H1 (cell line): ENCODE results near the gene GMEB1. TPM values are rescaled to one million over a fixed set of nuclear protein-coding genes. Genes with fewer than 3 reads are reported as not detected.

ENCODE experiments used
- CTCF ChIA-PET: fragments of 300-600 bp; sonication (Branson Sonifier 250); formaldehyde crosslinking; loops from one replicate; lab custom pipeline; 2021; ENCODE audit not compliant: partially characterized antibody; lab: Charles Lee
- POLR2A ChIA-PET: fragments of 300-600 bp; sonication (Branson Sonifier 250); formaldehyde crosslinking; loops from one replicate; lab custom pipeline; 2021; ENCODE audit warnings: inconsistent platforms; ENCODE audit not compliant: partially characterized antibody; lab: Charles Lee
- DNase-seq, 2 experiments: peaks; one replicate each; pipeline versions ENCODE4 v3.0.0 to v3.0.0-alpha.2; 2010 to 2022; ENCODE audit warnings: low spot score in 2 of 2, low read depth in 1 of 2, mixed read lengths in 1 of 2
- FAIRE-seq: peaks from 2 replicates; lab custom pipeline; 2011; peaks lifted over from hg19 to GRCh38; lab: Jason Lieb, UNC
- H2AFZ ChIP-seq: 2 replicates; pipeline ENCODE4 v1.8.1; 2012; ENCODE audit warnings: low read length, inconsistent platforms
- H2AK5ac ChIP-seq: 2 replicates; pipeline ENCODE4 v1.6.1; 2013; ENCODE audit warnings: low read depth, low read length
- H2BK120ac ChIP-seq: replicated peaks from 2 replicates; pipeline ENCODE3; 2013; ENCODE audit warnings: low read depth, low read length, inconsistent platforms
- H2BK12ac ChIP-seq: 2 replicates; pipeline ENCODE4 v1.6.1; 2013; ENCODE audit warnings: low read depth, low read length
- H2BK15ac ChIP-seq: 2 replicates; pipeline ENCODE4 v1.6.1; 2013; ENCODE audit warnings: low read length
- H2BK20ac ChIP-seq: 2 replicates; pipeline ENCODE4 v1.6.1; 2013; ENCODE audit warnings: low read length
- H2BK5ac ChIP-seq: 2 replicates; pipeline ENCODE4 v1.6.1; 2013; ENCODE audit warnings: low read depth, low read length
- H3K14ac ChIP-seq: 2 replicates; pipeline ENCODE4 v1.6.1; 2013; ENCODE audit warnings: inconsistent platforms; ENCODE audit not compliant: insufficient read length
- H3K18ac ChIP-seq: 2 replicates; pipeline ENCODE4 v1.6.1; 2013; ENCODE audit warnings: low read length; ENCODE audit errors: extremely low read depth
- H3K23ac ChIP-seq: 2 replicates; pipeline ENCODE4 v1.6.1; 2013; ENCODE audit warnings: inconsistent platforms; ENCODE audit not compliant: insufficient read length
- H3K23me2 ChIP-seq: 2 replicates; pipeline ENCODE4 v1.6.1; 2013; ENCODE audit warnings: low read depth, low read length
- H3K27ac ChIP-seq: 2 replicates; pipeline ENCODE4 v1.6.1; 2011; ENCODE audit warnings: low read depth, low read length, inconsistent platforms
- H3K27me3 ChIP-seq, 4 experiments: replicated peaks in 1 of 4; 1 replicate in 1 of 4; 2 replicates in 3 of 4; pipeline versions ENCODE4 v1.6.1 to v1.8.1; 2011 to 2013; ENCODE audit warnings: low read length in 3 of 4, mild to moderate bottlenecking in 3 of 4, inconsistent platforms in 2 of 4, mixed read lengths in 2 of 4, moderate library complexity in 1 of 4; ENCODE audit not compliant: control insufficient read depth in 3 of 4, insufficient read depth in 3 of 4; ENCODE audit errors: extremely low read depth in 1 of 4
- H3K36me3 ChIP-seq, 4 experiments: 2 replicates each; pipeline versions ENCODE4 v1.6.1 to v1.8.1; 2011 to 2013; ENCODE audit warnings: mild to moderate bottlenecking in 4 of 4, low read length in 3 of 4, moderate library complexity in 2 of 4, control low read depth in 1 of 4, inconsistent platforms in 1 of 4; ENCODE audit not compliant: insufficient read depth in 4 of 4, control insufficient read depth in 2 of 4
- H3K4ac ChIP-seq: replicated peaks from 2 replicates; pipeline ENCODE3; 2013; ENCODE audit warnings: low read length, low read depth, mixed read lengths, inconsistent platforms; ENCODE audit not compliant: insufficient read length
- H3K4me1 ChIP-seq, 4 experiments: replicated peaks in 1 of 4; 1 replicate in 1 of 4; 2 replicates in 3 of 4; pipeline versions ENCODE4 v1.6.1 to v1.8.1; 2011 to 2013; ENCODE audit warnings: low read length in 3 of 4, inconsistent platforms in 2 of 4, mixed read lengths in 1 of 4; ENCODE audit not compliant: insufficient read depth in 4 of 4, control insufficient read depth in 3 of 4
- H3K4me2 ChIP-seq, 2 experiments: 2 replicates each; pipeline versions ENCODE4 v1.6.1 to v1.8.1; 2011 to 2013; ENCODE audit warnings: low read depth in 2 of 2, low read length in 2 of 2, control low read depth in 1 of 2, inconsistent platforms in 1 of 2, mild to moderate bottlenecking in 1 of 2; ENCODE audit not compliant: insufficient read depth in 1 of 2
- H3K4me3 ChIP-seq, 4 experiments: fragments of 200-600, 300-600 bp in 1 of 4; sonication (generic), shearing (Covaris generic), sonication (Bioruptor Twin) in 1 of 4; 2 replicates each; pipeline versions ENCODE4 v1.5.1 to v1.8.1; 2011 to 2016; ENCODE audit warnings: low read length in 4 of 4, low read depth in 3 of 4, control low read depth in 2 of 4, inconsistent platforms in 2 of 4, mild to moderate bottlenecking in 2 of 4, mixed read lengths in 1 of 4, moderate library complexity in 1 of 4; ENCODE audit not compliant: insufficient read depth in 2 of 4; ENCODE audit errors: extremely low read depth in 1 of 4
- H3K56ac ChIP-seq: replicated peaks from 2 replicates; pipeline ENCODE3; 2013; ENCODE audit warnings: low read depth, mild to moderate bottlenecking, mixed read lengths, low read length, inconsistent platforms; ENCODE audit not compliant: insufficient read length
- H3K79me1 ChIP-seq: 2 replicates; pipeline ENCODE4 v1.6.1; 2013; ENCODE audit warnings: low read depth, low read length, control low read depth
- H3K79me2 ChIP-seq, 2 experiments: 2 replicates each; pipeline versions ENCODE4 v1.6.1 to v1.8.1; 2012 to 2013; ENCODE audit warnings: low read length in 2 of 2, mild to moderate bottlenecking in 2 of 2, inconsistent platforms in 1 of 2; ENCODE audit not compliant: insufficient read depth in 2 of 2, control insufficient read depth in 1 of 2
- H3K9ac ChIP-seq, 4 experiments: replicated peaks in 1 of 4; 1 replicate in 1 of 4; 2 replicates in 3 of 4; pipeline versions ENCODE4 v1.6.1 to v1.8.1; 2011 to 2013; ENCODE audit warnings: low read depth in 3 of 4, low read length in 3 of 4, control low read depth in 2 of 4, mild to moderate bottlenecking in 2 of 4, moderate library complexity in 2 of 4, inconsistent platforms in 1 of 4; ENCODE audit errors: extremely low read depth in 1 of 4
- H3K9me3 ChIP-seq, 2 experiments: 2 replicates each; pipeline versions ENCODE4 v1.6.1 to v1.8.1; 2012 to 2013; ENCODE audit warnings: mild to moderate bottlenecking in 2 of 2, moderate library complexity in 2 of 2, control low read depth in 1 of 2, inconsistent platforms in 1 of 2, low read depth in 1 of 2, low read length in 1 of 2, mixed read lengths in 1 of 2; ENCODE audit not compliant: insufficient read depth in 2 of 2
- H4K20me1 ChIP-seq, 2 experiments: replicated peaks in 1 of 2; 2 replicates each; pipeline versions ENCODE3 to v1.8.1; 2011 to 2013; ENCODE audit warnings: inconsistent platforms in 2 of 2, low read length in 2 of 2, mild to moderate bottlenecking in 1 of 2; ENCODE audit not compliant: insufficient read depth in 2 of 2, control insufficient read depth in 1 of 2
- H4K5ac ChIP-seq: 2 replicates; pipeline ENCODE4 v1.6.1; 2013; ENCODE audit warnings: low read length, low read depth, mixed read lengths, inconsistent platforms; ENCODE audit not compliant: insufficient read length
- H4K8ac ChIP-seq: 2 replicates; pipeline ENCODE4 v1.8.0; 2013; ENCODE audit warnings: mild to moderate bottlenecking, moderate library complexity, low read length, inconsistent platforms; ENCODE audit not compliant: insufficient read depth; ENCODE audit errors: extremely low read depth
- H4K91ac ChIP-seq: replicated peaks from 2 replicates; pipeline ENCODE3; 2013; ENCODE audit warnings: low read length, mixed read lengths, inconsistent platforms; ENCODE audit not compliant: insufficient read length
- ATF3 ChIP-seq: IDR thresholded peaks from 2 replicates; pipeline ENCODE4 v1.6.1; 2011; ENCODE audit warnings: low read depth, mild to moderate bottlenecking, low read length; ENCODE audit not compliant: insufficient read depth
- CHD2 ChIP-seq: IDR thresholded peaks from 2 replicates; pipeline ENCODE4 v1.6.1; 2012; ENCODE audit warnings: low read length, improper control_type of control experiment
- GABPA ChIP-seq: IDR thresholded peaks from 2 replicates; pipeline ENCODE4 v1.6.1; 2011; ENCODE audit warnings: mild to moderate bottlenecking, low read length, moderate library complexity, borderline replicate concordance; ENCODE audit not compliant: insufficient read depth
- NRF1 ChIP-seq: IDR thresholded peaks from 2 replicates; pipeline ENCODE4 v1.6.1; 2011; ENCODE audit warnings: mild to moderate bottlenecking, low read depth, low read length, improper control_type of control experiment
- TCF12 ChIP-seq: IDR thresholded peaks from 2 replicates; pipeline ENCODE4 v1.6.1; 2011; ENCODE audit warnings: low read depth, mild to moderate bottlenecking, low read length
- polyA plus RNA-seq, 7 experiments: library from polyadenylated mRNA; depleted of rRNA in 3 of 7; stranded (reverse) in 5 of 7; unstranded in 2 of 7; fragments of >200 nt in 5 of 7; fragments of 200-250 nt in 2 of 7; gene quantifications; 1 replicate in 5 of 7; 2 replicates in 1 of 7; 4 replicates in 1 of 7; pipeline versions ENCODE4 v1.2.1 to v1.2.3, GENCODE V29; 2011 to 2013; ENCODE audit warnings: missing spikeins in 2 of 7, mixed read lengths in 2 of 7
- total RNA-seq: library from RNA; stranded (reverse); fragmentation: NEBNext Ultra II Directional; extraction: Animal tissue kit (Norgen Biotek cat#: 25700); gene quantifications from 2 replicates; pipeline ENCODE4 v1.2.1, GENCODE V29; 2021

Gene GMEB1
- total and polyA plus RNA-seq, 2 of the 8 experiments (the other 6 are each of a cell fraction or from before 2014, with no cell fraction given): 13.3 to 26.2 TPM

DNA sequence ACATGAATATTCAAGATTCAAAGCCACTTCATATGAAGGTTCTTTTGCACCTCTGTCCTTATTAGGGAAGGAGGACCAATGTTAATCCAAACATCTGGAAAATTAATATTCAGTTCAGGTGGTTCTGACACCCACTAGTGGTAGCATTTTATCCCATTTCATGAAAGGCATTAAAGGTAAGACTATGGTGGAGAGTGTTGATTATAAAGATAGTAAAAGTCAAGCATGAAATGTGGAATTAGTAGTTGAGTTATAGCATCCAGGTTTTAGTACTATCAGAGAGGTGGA, 50.7 kb downstream of the GMEB1 start:
- POLR2A ChIA-PET: interaction anchor here (1.3 to 13.5 kb wide), 3 partner anchors 8 to 71 kb away, joined by 5 to 185 read pairs (median 6); partner anchors contain the start of genes RNU11 and YTHDF2

More for the DNA sequence above, 50.7 kb downstream of the GMEB1 start:
- Histone ChIP-seq H3K27ac (no peak overlapping the region), H3K4me2 (no peak overlapping the region), H2BK12ac (no peak overlapping the region), H3K14ac (no peak overlapping the region), H3K79me2 (no peaks in the 10 kb centered on the region), H4K91ac (no peak overlapping the region), H3K4ac (no peak overlapping the region), H4K20me1 (no peaks in the 10 kb centered on the region), H2BK5ac (0 out of 2 replicates have a peak overlapping the region, but pooled peaks have one; percentile 9), H3K36me3 (peaks cover 3 to 12% (median 6%) of the 10 kb centered on the region in 4 experiments; a peak in 7 of 8 replicates), H2AK5ac (no peak overlapping the region), H3K4me3 (no peak overlapping the region), H2BK120ac (no peak overlapping the region), H2BK20ac (no peak overlapping the region), H3K18ac (no peak overlapping the region), H2BK15ac (no peak overlapping the region), H3K56ac (no peak overlapping the region), H3K23me2 (no peaks in the 10 kb centered on the region), H3K9ac (no peak overlapping the region), H3K4me1 (no peaks in the 10 kb centered on the region), H4K8ac (no peak overlapping the region), H3K23ac (no peak overlapping the region), H3K27me3 (no peaks in the 10 kb centered on the region), H3K79me1 (no peaks in the 10 kb centered on the region), H3K9me3 (no peaks in the 10 kb centered on the region), H2AFZ (no peak overlapping the region), H4K5ac (no peak overlapping the region)
- TF ChIP-seq ATF3 (no peak), TCF12 (no peak), NRF1 (no peak), CHD2 (no peak), GABPA (no peak)
- no peak for DNase-seq
- CTCF ChIA-PET: interaction anchor here (0.7 to 1.2 kb wide), 4 partner anchors 8 to 158 kb away, joined by 3 to 5 read pairs (median 3); no protein-coding TSS in a partner anchor
- no peak for FAIRE-seq
